Endodermal cell (in vitro differentiated cells): Measurements from ENCODE around the gene DHPS. TPM values are rescaled to one million over a fixed set of nuclear protein-coding genes. Genes with fewer than 3 reads are reported as not detected.

Experiments used
- DNase-seq: peaks from one replicate; pipeline ENCODE4 v3.0.0-alpha.2; 2017
- H3K27ac ChIP-seq: 2 replicates; pipeline ENCODE4 v1.5.1; 2013; ENCODE audit warnings: mild to moderate bottlenecking, low read depth, low read length, moderate library complexity
- H3K27me3 ChIP-seq: 2 replicates; pipeline ENCODE4 v1.6.1; 2013; ENCODE audit warnings: mild to moderate bottlenecking, low read length, moderate library complexity; ENCODE audit not compliant: insufficient read depth, control insufficient read depth, poor library complexity, severe bottlenecking
- H3K36me3 ChIP-seq: 2 replicates; pipeline ENCODE4 v1.7.0; 2013; ENCODE audit warnings: mild to moderate bottlenecking, low read length, moderate library complexity; ENCODE audit not compliant: control insufficient read depth, insufficient read depth
- H3K4me1 ChIP-seq: one replicate; pipeline ENCODE4 v1.7.0; 2013; ENCODE audit warnings: low read length; ENCODE audit not compliant: control insufficient read depth, insufficient read depth
- H3K4me3 ChIP-seq: 2 replicates; pipeline ENCODE4 v1.5.1; 2013; ENCODE audit warnings: mild to moderate bottlenecking, low read length, moderate library complexity
- H3K9ac ChIP-seq: 2 replicates; pipeline ENCODE4 v1.6.1; 2013; ENCODE audit warnings: mild to moderate bottlenecking, low read length, moderate library complexity; ENCODE audit not compliant: poor library complexity, severe bottlenecking; ENCODE audit errors: extremely low read depth
- H3K9me3 ChIP-seq: 2 replicates; pipeline ENCODE4 v1.6.1; 2013; ENCODE audit warnings: mild to moderate bottlenecking, low read length, moderate library complexity; ENCODE audit not compliant: control insufficient read depth
- H3K27ac Mint-ChIP-seq: 2 replicates; pipeline ENCODE4 v1.8.0; 2020; ENCODE audit warnings: mixed read lengths
- H3K27me3 Mint-ChIP-seq: 2 replicates; pipeline ENCODE4 v1.8.0; 2021; ENCODE audit warnings: mild to moderate bottlenecking, mixed read lengths; ENCODE audit not compliant: insufficient read depth
- H3K36me3 Mint-ChIP-seq: 2 replicates; pipeline ENCODE4 v1.8.0; 2020; ENCODE audit warnings: low read depth, mixed read lengths
- H3K4me1 Mint-ChIP-seq: 2 replicates; pipeline ENCODE4 v1.8.0; 2020; ENCODE audit warnings: mixed read lengths
- H3K4me3 Mint-ChIP-seq: 2 replicates; pipeline ENCODE4 v1.8.0; 2020; ENCODE audit warnings: mild to moderate bottlenecking, moderate library complexity, mixed read lengths
- H3K9me3 Mint-ChIP-seq: 2 replicates; pipeline ENCODE4 v1.8.0; 2020; ENCODE audit warnings: mild to moderate bottlenecking, mixed read lengths
- CTCF ChIP-seq: fragments of 200-600 bp; sonication (generic); conservative IDR thresholded peaks from 2 replicates; pipeline ENCODE4 v1.5.0; 2021; ENCODE audit warnings: antibody characterized with exemption, mild to moderate bottlenecking
- WGBS, 2 experiments: methylation state at CpG; one replicate each; pipeline versions ENCODE4 v1.1.5 to v1.1.7; 2013; ENCODE audit warnings: missing lambda C conversion rate in 2 of 2, mixed read lengths in 1 of 2; ENCODE audit not compliant: insufficient coverage in 1 of 2, insufficient read length in 1 of 2; 5-methylcytosine and 5-hydroxymethylcytosine counted together
- total RNA-seq, 2 donors: library from RNA; stranded (reverse); fragmentation: NEBNext Ultra II Directional in 1 of 2; extraction: Animal tissue kit (Norgen Biotek cat#: 25700) in 1 of 2; gene quantifications; 2 replicates in 1 of 2; 3 replicates in 1 of 2; pipeline ENCODE4 v1.2.1, GENCODE V29; 2021

DHPS gene
- total RNA-seq, 2 donors from 2014 or later, result 76.1 to 98.5 TPM

- H3K4me1 ChIP-seq, result no peaks in the 10 kb centered on the region
- H3K9me3 ChIP-seq, result no peaks in the 10 kb centered on the region
- H3K36me3 ChIP-seq, result no peaks in the 10 kb centered on the region
- H3K4me3 ChIP-seq, result no peak overlapping the region
- peaks cover 10% of the 10 kb centered on the region for H3K27me3 Mint-ChIP-seq
- no peak for TF ChIP-seq CTCF
- H3K27ac ChIP-seq, result no peak overlapping the region
- no peak overlapping the region for H3K4me3 Mint-ChIP-seq
- H3K27ac Mint-ChIP-seq, result no peak overlapping the region
- peaks cover 9% of the 10 kb centered on the region for H3K9me3 Mint-ChIP-seq
- no peaks in the 10 kb centered on the region for H3K27me3 ChIP-seq
- H3K4me1 Mint-ChIP-seq, result no peaks in the 10 kb centered on the region
- WGBS, 2 experiments, result 88 to 89% methylated on average over 13 of the region's 13 CpGs
- no peak for DNase-seq
- H3K9ac ChIP-seq, result no peak overlapping the region
- H3K36me3 Mint-ChIP-seq, result peaks cover 11% of the 10 kb centered on the region
These were observed 40.2 kb downstream of the DHPS start for GRCh38 chr19:12641456-12641855.

- Histone ChIP-seq H3K27ac (no peak overlapping the region), H3K4me3 (no peak overlapping the region), H3K36me3 (no peaks in the 10 kb centered on the region), H3K9ac (no peak overlapping the region), H3K4me1 (no peaks in the 10 kb centered on the region), H3K27me3 (no peaks in the 10 kb centered on the region), H3K9me3 (no peaks in the 10 kb centered on the region)
- peaks cover 6% of the 10 kb centered on the region for H3K36me3 Mint-ChIP-seq
- 26 to 27% methylated on average over 23 to 39 of the region's 39 CpGs for WGBS, 2 experiments
- peak overlapping the region; percentile 78 for H3K27ac Mint-ChIP-seq
- H3K9me3 Mint-ChIP-seq, result peaks cover 11% of the 10 kb centered on the region
- DNase-seq, result peak; percentile 95
- no peaks in the 10 kb centered on the region for H3K4me1 Mint-ChIP-seq
- H3K27me3 Mint-ChIP-seq, result peaks cover 10% of the 10 kb centered on the region
- peak; percentile 92 for TF ChIP-seq CTCF
- peak overlapping the region; percentile 42 for H3K4me3 Mint-ChIP-seq
These were observed 41.6 kb downstream of the DHPS start for GRCh38 chr19:12639901-12640613.

- peaks cover 10% of the 10 kb centered on the region for H3K27me3 Mint-ChIP-seq
- 95 to 96% methylated on average over 16 to 21 of the region's 22 CpGs for WGBS, 2 experiments
These were observed 43.0 kb downstream of the DHPS start for GRCh38 chr19:12638611-12639182.

More at GRCh38 chr19:12638611-12639182, 43.0 kb downstream of the DHPS start:
- DNase-seq, result no peak
- H3K9me3 ChIP-seq, result no peaks in the 10 kb centered on the region
- Mint-ChIP-seq H3K27ac (no peak overlapping the region), H3K4me3 (no peak overlapping the region), H3K4me1 (no peaks in the 10 kb centered on the region), H3K9me3 (peaks cover 11% of the 10 kb centered on the region), H3K36me3 (peaks cover 4% of the 10 kb centered on the region)
- H3K4me1 ChIP-seq, result no peaks in the 10 kb centered on the region
- H3K9ac ChIP-seq, result no peak overlapping the region
- H3K27me3 ChIP-seq, result no peaks in the 10 kb centered on the region
- no peak for TF ChIP-seq CTCF
- no peak overlapping the region for H3K27ac ChIP-seq
- H3K4me3 ChIP-seq, result no peak overlapping the region
- no peaks in the 10 kb centered on the region for H3K36me3 ChIP-seq
